HG03060 (cell line): ENCODE measurements around the gene CDC16.
"Not testable (repeated sequence)": the region's sequence is repeated elsewhere in the genome, so short reads cannot be mapped to it uniquely, and the experiment has no call there.

Experiments used
- ATAC-seq: cut with Tn5 transposase; IDR thresholded peaks from one replicate; pipeline ENCODE4 v1.9.1; 2021; ENCODE audit warnings: low read depth, moderate number of reproducible peaks; ENCODE audit not compliant: unreplicated experiment

Gene CDC16

GRCh38 chr13:114234645-114235421 is at the start of gene CDC16:
Gene CDC16, plus strand, starts transcription at chr13:114234897. Its CDS starts 188 bp downstream, at chr13:114235085.
- ATAC-seq, result peak; percentile 55

DNA sequence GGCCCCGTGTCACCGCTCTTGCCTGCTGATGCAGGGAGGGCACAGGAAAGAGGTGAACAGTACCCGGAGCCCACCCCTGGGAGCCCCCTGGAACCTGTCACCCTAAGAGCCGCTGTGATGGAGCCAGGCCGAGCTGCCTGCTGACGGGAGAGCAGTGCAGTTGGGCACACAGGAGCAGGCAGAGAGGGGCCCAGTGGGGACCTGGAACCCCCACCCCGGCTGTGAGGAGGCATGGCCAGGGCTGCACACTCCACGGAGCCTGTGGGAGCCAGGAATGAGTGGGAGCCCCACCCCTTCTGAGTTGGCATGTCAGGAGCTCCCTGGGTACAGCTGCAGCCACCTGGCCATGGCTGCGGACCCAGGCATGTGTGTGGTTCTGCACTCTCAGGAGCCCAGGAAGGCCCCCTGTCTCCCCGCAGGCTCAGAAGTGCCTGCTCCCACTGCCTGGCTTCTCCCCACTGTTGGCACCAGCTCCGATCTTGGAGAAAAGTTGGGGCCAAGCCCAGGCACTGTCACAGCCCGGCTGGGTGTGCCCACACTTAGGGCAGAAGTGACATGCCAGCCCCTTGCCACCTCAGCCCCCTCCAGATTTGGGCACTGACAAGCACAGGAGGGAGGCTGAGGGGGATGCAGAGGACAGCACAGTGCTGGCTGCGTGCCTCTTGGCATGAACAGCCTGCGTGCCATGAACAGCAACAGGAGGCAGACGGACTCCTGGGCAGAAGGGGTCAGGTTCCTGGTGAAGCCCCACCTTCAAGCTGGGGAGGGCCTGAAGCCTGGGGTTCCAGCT is 49.3 kb upstream of the CDC16 start:
- ATAC-seq, result no peak

DNA sequence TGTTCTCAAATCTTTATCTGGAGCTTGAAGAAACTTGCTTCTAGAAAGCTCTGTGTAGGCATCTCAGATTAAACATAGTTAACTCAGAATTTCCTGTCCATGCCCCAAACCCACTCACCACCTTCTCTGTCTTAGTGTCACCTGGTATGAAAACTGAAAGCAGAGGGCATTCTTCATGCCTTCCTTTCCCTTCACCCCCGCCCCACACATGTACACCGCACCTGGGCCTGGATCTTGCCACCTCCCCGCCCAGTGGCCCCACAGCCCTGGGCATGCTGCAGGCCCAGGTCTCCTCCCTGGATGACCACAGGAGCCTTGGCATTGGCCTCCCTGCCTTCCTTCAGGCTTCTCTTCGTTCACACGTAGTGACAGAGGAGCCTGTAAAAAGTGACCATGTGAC is 39.8 kb upstream of the CDC16 start:
- no peak for ATAC-seq

DNA sequence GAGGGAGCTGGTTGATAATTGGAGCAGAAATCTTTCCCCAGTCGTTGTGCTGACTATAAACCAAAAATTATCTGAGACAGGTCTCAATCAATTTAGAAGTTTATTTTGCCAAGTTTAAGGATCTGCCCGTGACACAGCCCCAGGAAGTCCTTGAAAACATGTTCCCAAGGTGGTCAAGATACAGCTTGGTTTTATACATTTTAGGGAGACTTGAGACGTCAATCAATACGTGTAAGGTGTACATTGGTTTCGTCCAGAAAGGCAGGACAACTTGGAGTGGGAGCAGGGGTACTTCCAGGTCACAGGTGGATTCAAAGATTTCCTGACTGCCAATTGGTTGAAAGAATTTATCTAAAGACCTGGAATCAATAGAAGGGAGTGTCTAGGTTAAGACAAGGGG is 38.1 kb upstream of the CDC16 start:
- ATAC-seq, result no peak

GRCh38 chr13:114198556-114198955 is 36.1 kb upstream of the CDC16 start:
- no peak for ATAC-seq

- not testable (repeated sequence) for ATAC-seq
Observed at GRCh38 chr13:114199526-114199925, 35.2 kb upstream of the CDC16 start.

GRCh38 chr13:114199954-114200353 is 34.7 kb upstream of the CDC16 start:
- ATAC-seq, result no peak

DNA sequence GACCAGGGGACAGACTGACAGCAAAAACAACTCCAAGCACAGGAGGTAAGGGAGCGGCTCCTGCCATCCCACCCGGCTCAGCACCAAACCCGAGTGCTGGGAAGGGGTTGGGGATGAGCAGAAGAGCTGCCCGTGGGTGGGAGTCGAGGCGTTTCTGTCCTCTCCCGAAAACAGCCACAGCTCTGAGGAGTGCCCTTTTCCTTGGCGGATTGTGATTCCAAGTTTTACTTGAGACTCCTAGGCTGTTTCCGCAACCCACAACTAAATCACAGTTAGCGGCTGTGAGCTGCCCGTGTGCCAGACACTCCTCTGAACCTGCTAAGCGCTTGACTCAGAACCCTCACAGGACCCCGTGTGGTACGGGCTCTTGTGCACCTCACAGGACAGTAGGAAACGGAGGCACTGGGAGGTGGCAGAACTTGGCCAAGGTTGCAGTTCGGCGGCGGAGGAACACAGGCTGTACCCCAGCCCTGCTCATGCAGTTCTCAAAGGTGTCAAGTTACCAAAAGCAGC is 34.2 kb upstream of the CDC16 start:
- ATAC-seq, result no peak

DNA sequence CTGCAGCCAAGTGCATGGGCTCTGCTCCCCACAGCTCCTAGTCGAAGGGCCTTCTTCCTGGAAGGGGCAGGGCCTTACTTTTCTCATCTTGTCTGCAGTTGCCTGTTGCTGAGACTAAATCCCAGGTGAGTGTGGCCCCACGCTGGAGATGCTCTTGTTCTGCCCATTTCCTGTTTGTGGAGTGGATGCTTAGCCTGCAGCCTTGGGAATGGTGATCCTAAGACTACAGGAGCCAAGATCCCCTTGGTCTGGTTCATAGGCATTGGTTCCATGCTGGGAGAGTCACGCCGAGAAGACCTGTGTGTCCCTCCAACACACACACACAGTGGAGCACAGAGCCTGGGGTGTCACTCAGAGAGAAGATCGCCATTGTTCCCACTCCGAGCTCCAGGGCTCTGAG is 32.1 kb upstream of the CDC16 start:
- no peak for ATAC-seq

GRCh38 chr13:114203536-114203935 is 31.2 kb upstream of the CDC16 start:
- no peak for ATAC-seq

GRCh38 chr13:114204894-114205293 is 29.8 kb upstream of the CDC16 start:
- ATAC-seq, result no peak

GRCh38 chr13:114208134-114208533 is 26.6 kb upstream of the CDC16 start:
- ATAC-seq, result no peak

- ATAC-seq, result no peak
Observed at GRCh38 chr13:114211446-114212157, 23.1 kb upstream of the CDC16 start.

DNA sequence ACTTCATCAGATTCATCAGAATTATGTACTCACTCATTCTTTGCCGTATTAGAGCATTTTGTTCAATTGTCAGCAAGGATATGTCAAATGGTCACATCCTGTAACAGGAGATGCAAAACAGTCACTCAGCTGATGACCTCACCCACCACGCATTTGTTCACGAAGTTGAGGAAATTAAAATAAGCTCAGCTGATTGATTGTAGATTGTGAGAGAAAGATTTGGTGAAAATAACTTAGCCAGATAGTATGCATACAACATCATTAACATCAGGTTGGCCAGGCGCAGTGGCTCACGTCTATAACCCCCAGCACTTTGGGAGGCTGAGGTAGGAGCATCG is 22.6 kb upstream of the CDC16 start:
- ATAC-seq, result no peak

DNA sequence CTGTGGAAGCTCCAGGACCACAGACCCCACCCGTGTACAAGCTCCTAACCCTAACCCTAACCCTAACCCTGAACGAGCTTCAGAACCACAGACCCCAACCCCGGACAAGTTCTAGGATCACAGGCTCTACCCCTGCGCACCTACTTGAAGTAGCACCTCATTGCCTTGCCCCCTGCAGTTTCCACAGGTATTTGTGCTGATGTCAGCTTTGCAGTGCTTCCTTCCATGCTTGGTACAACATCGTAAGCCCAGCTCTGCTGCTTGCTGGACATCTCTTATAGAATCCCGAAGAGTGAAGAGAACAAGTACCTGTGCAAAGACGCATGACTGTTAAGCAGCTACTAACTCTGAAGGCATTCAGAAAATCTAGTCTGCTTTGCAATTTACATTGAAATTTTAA is 20.7 kb upstream of the CDC16 start:
- no peak for ATAC-seq

GRCh38 chr13:114219392-114219791 is 15.3 kb upstream of the CDC16 start:
- no peak for ATAC-seq

- ATAC-seq, result no peak
Observed at GRCh38 chr13:114222461-114222968, 12.2 kb upstream of the CDC16 start.

GRCh38 chr13:114224201-114224600 is 10.5 kb upstream of the CDC16 start:
- no peak for ATAC-seq

DNA sequence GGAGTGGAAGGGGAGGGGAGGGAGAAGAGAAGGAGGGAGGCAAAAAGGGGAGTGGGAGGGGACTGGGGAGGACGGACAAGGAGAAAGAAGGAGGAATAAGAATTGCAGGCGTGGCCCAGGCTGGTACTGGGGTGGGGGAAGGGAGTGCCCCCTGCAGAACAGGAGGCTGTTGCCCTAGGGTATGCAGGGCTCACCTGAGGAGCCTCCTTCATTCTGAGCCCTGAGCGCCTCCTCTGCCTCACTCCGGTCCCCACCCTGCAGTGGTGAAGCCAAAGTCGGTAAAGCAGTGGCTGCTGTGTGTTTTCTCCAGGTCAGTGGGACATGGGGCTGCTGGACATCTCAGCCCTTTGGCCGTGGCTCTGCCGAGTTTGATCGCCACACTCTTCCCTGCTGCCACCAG is 9.1 kb upstream of the CDC16 start:
- no peak for ATAC-seq

- no peak for ATAC-seq
Observed at GRCh38 chr13:114226088-114226487, 8.6 kb upstream of the CDC16 start.
